Measurements from ENCODE around the gene HS6ST3. TPM values are rescaled to one million over a fixed set of nuclear protein-coding genes. Genes with fewer than 3 reads are reported as not detected.

HS6ST3 gene
- total RNA-seq, 2 donors from 2014 or later: not detected

DNA sequence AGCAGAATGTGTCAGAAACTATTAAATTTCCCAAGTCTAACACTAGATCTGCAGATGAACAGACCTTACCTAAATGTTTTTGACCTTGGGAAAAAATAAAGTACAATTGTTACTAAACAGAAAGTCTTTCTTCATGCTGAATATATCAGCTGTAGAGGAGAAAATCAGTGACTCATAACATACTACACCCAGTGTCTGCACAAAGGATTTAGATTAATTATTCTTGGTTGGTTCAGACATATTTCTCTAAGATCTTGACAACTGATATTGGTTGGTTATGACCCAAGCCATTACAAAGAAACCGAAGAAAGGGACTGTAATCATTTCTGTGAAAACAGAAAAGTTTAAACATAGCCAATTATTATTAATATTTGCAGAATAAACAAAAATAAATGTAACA, 225.1 kb downstream of the HS6ST3 start:
- no peak overlapping the region for H3K27ac Mint-ChIP-seq
- H3K9me3 Mint-ChIP-seq: peaks cover 4 to 10% of the 10 kb centered on the region in 2 donors
- DNase-seq (ENCODE audit: low spot score in 2 of 2): no peak
- H3K36me3 Mint-ChIP-seq: no peaks in the 10 kb centered on the region
- no peak for ATAC-seq

DNA sequence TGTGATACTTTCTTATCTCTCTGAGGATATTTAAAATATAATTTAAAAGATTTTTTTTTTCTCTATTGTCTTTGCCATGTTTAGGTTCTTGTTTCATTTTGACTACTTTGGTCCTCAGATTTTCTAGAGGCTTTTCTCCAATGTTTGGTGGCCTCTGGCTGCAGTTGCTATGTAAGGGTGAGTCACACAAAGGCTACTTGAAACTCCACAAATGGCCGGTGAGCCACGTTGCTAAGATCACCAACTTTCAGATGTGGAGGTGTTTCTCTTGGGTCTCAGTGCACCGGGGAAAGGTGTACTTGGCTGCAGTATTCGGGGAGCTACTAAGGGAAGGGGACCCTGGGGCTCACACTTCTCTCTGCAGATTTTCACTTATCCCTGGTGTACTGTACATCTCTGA, 248.1 kb downstream of the HS6ST3 start:
- Mint-ChIP-seq H3K36me3 (no peaks in the 10 kb centered on the region), H3K27ac (no peak overlapping the region), H3K9me3 (peaks cover 11 to 25% of the 10 kb centered on the region in 2 donors)
- ATAC-seq (no peak), DNase-seq (ENCODE audit: low spot score in 2 of 2) (no peak)

DNA sequence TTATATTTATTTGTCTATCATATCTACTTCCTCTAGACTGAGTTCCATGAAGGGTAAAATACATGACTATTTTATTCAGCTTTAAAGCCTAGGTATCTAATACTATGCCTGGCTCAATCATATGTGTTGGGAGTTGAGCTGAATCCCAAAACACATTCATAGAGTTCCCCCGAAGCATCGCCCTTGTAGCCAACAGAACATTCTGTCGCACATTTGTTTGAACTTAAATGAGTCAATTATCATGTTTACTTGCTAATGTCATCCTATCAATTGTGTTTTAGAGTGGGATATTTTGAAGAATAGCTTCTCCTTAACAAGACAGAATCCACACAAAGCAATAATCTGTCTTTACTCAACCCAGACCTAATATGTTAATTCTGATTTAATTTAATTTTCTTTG, 252.4 kb downstream of the HS6ST3 start:
- H3K27ac Mint-ChIP-seq: no peak overlapping the region
- H3K36me3 Mint-ChIP-seq: no peaks in the 10 kb centered on the region
- ATAC-seq (no peak), DNase-seq (ENCODE audit: low spot score in 2 of 2) (no peak)
- peaks cover 6 to 9% of the 10 kb centered on the region in 2 donors for H3K9me3 Mint-ChIP-seq

DNA sequence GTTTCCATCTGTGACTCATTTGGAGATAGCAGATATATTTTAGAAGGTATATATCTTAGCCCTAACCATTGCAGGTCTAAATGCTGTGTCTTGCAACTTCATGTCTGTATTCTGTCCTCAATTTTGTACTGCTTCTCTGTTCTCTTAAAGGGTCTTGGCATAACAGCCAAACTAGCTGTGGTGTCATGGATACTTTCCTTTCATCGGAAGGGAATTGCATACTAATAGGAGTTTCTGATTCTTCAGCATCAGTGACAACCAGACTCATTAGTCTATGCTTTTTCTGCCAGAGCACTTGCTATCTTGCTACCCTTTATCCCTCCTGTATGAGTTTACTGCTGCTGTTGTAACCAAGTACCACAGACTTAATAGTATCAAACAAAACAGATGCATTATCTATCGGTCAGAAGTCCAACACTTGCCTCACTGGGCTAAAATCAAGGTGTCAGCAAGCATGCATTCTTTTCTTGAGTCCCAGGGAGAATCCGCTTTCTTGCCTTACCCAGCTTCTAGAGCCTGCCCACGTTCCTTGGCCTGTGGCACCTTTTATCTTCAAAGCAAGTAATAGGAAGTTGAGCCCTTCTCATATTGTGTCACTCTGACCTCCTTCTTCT, 253.1 kb downstream of the HS6ST3 start:
- Mint-ChIP-seq H3K27ac (no peak overlapping the region), H3K9me3 (peaks cover 6 to 8% of the 10 kb centered on the region in 2 donors), H3K36me3 (no peaks in the 10 kb centered on the region)
- DNase-seq (ENCODE audit: low spot score in 2 of 2) (no peak), ATAC-seq (no peak)

DNA sequence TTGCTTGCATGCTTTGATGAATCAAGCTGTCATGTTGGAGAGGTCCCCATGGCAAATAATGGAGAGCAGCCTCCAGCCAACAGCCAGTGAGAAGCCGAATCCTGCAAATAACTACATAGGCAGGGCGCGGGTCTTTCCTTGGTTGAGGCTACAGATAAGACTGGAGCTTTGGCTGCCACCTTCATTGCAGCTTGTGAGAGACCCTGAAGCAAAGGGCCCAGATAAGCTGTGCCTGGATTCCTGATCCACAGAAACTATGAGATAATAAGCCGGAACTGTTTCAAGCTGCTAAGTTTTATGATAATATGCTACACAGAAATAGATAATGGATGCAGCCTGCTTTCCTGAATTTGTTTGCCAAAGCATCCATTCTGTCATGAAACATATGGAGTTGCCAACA, 257.0 kb downstream of the HS6ST3 start:
- Mint-ChIP-seq H3K36me3 (no peaks in the 10 kb centered on the region), H3K27ac (no peak overlapping the region), H3K9me3 (peaks cover 0 to 6% of the 10 kb centered on the region in 2 donors)
- ATAC-seq: no peak
- DNase-seq (ENCODE audit: low spot score in 2 of 2): no peak

DNA sequence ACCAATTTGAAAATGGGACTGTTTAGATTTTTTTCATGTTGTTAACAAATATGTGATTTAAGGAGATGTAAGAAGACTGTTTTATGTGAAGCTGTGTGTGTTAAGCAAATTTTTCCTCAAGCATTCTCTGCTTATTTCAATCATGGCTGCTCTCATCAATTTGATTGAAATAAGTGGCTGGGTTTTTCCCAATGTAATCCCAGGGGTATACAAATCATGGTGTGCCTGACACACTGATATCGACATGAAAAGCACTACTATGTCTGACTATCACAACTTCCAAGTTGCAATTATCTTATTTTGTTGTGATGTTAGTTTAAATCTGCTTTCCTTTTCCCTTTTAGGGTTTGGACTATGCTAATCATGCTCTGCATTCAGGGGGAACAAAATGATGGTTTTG, 283.7 kb downstream of the HS6ST3 start:
- no peak overlapping the region for H3K27ac Mint-ChIP-seq
- ATAC-seq (no peak), DNase-seq (ENCODE audit: low spot score in 2 of 2) (no peak)
- H3K9me3 Mint-ChIP-seq: peaks cover 6 to 9% of the 10 kb centered on the region in 2 donors
- H3K36me3 Mint-ChIP-seq: no peaks in the 10 kb centered on the region

DNA sequence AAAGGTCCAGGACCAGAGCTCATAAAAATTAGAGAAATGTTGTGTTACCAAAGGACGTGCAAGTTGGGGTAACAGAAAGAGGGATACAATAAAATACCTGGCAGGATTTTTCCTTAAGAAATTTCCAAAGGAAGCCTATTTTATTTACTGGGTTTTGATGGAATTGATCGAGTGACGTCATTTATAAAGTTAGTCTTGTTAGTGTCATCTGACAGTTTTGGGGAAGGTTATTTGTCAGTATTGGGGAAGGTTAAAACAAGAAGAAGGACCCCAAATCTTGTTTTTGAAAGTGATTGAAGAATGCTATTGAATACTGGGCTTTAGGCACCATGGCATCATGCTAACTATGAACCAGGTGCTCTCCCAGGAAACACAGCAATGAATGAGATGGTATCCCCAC, 287.9 kb downstream of the HS6ST3 start:
- Mint-ChIP-seq H3K36me3 (no peaks in the 10 kb centered on the region), H3K27ac (no peak overlapping the region), H3K9me3 (peaks cover 7 to 15% of the 10 kb centered on the region in 2 donors)
- DNase-seq (ENCODE audit: low spot score in 2 of 2) (no peak), ATAC-seq (no peak)

DNA sequence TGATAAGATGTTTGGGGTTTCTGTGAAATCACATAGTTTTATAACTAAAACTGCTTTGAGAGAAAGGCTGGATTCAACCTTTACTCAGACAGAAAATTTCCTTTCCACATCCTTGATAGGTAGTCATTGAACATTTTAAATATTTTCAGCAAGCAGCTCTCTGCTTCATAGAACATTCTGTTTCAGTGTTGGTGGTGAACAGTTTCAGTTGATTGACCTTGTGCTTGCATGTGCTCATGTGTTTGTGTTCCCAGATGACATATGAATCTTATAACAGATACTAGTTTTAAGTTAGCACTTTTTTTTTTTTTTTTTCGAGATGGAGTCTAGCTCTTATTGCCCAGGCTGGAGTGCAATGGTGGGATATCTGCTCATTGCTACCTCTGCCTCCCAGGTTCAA, 290.1 kb downstream of the HS6ST3 start:
- no peak for DNase-seq (ENCODE audit: low spot score in 2 of 2)
- ATAC-seq: no peak
- peaks cover 8 to 19% of the 10 kb centered on the region in 2 donors for H3K9me3 Mint-ChIP-seq

DNA sequence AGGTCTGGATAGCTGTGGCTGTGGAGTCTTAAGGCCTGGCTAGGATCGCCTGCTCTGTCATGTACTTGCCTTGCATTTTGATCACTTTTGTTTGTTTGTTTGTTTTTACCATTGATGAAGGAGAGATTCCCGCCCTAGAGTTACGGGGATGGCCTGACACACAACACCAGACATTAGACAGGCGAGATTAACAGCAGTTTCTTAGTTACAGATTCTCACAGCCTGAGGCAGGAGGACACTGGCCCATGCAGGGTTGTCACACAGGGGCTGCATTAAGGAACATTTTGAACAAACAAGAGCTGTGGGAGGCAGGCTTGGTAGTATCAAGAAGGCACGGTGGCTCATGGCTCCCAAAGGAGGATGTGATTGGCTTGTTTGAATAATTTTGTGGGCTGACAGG, 291.8 kb downstream of the HS6ST3 start:
- Mint-ChIP-seq H3K36me3 (no peaks in the 10 kb centered on the region), H3K27ac (no peak overlapping the region), H3K9me3 (peaks cover 4 to 16% of the 10 kb centered on the region in 2 donors)
- no peak for DNase-seq (ENCODE audit: low spot score in 2 of 2)
- ATAC-seq: no peak

More for the DNA sequence above, 290.1 kb downstream of the HS6ST3 start:
- Mint-ChIP-seq H3K27ac (no peak overlapping the region), H3K36me3 (no peaks in the 10 kb centered on the region)

DNA sequence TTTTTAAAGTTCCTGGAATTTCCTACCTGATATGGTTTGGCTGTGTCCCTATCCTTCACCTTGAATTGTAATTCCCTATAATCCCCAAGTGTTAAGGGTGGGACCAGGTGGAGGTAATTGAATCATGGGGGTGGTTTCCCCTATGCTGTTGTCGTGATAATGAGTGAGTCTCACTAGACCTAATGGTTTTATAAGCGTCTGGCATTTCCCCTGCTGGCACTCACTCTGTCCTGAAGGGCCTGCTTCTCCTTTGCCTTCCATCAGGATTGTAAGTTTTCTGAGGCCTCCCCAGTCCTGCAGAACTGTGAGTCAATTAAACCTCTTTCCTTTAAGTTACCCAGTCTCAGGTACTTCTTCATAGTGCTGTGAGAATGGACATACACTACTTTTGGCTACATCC, 298.7 kb downstream of the HS6ST3 start:
- H3K27ac Mint-ChIP-seq: no peak overlapping the region
- H3K36me3 Mint-ChIP-seq: no peaks in the 10 kb centered on the region
- DNase-seq (ENCODE audit: low spot score in 2 of 2) (no peak), ATAC-seq (no peak)
- H3K9me3 Mint-ChIP-seq: peaks cover 13 to 27% of the 10 kb centered on the region in 2 donors

DNA sequence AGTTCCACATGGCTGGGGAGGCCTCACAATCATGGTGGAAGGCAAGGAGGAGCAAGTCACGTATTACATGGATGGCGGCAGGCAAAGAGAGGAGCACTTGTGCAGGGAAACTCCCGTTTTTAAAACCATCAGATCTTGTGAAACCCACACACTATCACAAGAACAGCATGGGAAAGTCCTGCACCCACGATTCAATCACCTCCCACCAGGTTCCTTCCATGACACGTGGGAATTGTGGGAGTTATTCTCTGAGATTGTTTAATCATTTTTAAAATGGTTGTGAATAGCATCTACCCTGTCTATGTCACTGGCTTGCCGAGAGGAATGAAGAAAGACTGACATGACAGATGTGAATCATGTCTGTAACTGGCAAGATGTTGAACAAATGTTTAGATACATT, 301.7 kb downstream of the HS6ST3 start:
- Mint-ChIP-seq H3K27ac (no peak overlapping the region), H3K36me3 (no peaks in the 10 kb centered on the region), H3K9me3 (peaks cover 11 to 33% of the 10 kb centered on the region in 2 donors)
- ATAC-seq (no peak), DNase-seq (ENCODE audit: low spot score in 2 of 2) (no peak)

DNA sequence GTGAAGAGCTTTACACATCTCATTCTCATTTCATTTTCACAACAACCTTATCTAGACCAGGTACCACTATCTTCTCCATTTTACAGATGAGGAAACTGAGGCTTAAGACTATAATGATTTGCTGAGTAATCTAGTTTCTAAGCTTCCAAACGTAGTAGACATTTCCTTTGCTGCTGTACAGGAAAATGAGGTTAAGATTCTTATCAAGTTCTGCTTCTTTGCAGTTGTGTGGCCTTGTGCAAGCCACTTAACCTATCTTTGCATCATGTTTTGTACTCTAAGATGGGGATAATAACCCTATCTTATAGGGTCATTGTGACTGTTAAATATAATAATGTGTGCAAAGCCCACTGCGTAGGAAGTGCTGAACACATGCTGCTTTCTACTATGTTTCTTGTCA, 307.9 kb downstream of the HS6ST3 start:
- DNase-seq (ENCODE audit: low spot score in 2 of 2) (no peak), ATAC-seq (no peak)
- peaks cover 5 to 9% of the 10 kb centered on the region in 2 donors for H3K9me3 Mint-ChIP-seq
- no peak overlapping the region for H3K27ac Mint-ChIP-seq
- H3K36me3 Mint-ChIP-seq: no peaks in the 10 kb centered on the region

DNA sequence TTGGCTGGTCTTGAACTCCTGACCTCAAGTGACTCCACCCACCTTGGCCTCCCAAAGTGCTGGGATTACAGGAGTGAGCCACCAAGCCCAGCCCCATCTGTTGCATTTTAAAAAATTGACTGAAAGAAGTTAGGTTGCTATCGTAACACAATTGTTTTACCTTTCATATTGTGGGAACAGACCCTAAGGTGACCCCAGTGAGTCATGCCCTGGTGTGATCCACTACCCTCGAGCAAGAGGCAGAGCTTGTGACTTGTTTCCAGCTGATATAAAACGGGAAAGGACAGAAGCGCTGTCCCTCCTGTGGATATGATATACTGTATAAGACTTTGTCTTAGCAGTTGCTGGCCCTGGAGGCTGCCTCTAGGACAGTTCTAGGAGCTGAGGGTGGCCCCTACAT, 308.6 kb downstream of the HS6ST3 start:
- Mint-ChIP-seq H3K9me3 (peaks cover 5 to 8% of the 10 kb centered on the region in 2 donors), H3K27ac (no peak overlapping the region), H3K36me3 (no peaks in the 10 kb centered on the region)
- ATAC-seq (no peak), DNase-seq (ENCODE audit: low spot score in 2 of 2) (no peak)

DNA sequence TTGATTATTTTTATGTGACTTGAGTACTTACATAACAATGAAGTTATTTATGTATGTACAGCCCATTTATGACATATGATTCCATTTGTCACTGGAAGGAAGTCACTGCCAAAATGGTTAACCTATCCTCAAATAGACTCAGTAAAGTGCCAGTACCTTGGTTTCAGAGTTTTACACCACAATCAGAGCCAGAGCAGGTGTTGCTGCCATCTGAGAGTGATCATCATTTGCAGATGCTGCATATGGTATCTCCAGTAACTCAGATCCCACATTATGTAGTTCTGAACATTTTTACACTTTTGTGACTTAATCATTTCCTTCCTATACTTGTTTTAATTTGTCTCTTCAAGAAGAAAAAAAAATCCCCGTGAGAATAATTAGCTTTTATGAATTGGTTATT, 313.3 kb downstream of the HS6ST3 start:
- ATAC-seq (no peak), DNase-seq (ENCODE audit: low spot score in 2 of 2) (no peak)
- Mint-ChIP-seq H3K9me3 (peaks cover 2 to 15% of the 10 kb centered on the region in 2 donors), H3K36me3 (peaks cover 0 to 2% of the 10 kb centered on the region in 2 donors), H3K27ac (no peak overlapping the region)

DNA sequence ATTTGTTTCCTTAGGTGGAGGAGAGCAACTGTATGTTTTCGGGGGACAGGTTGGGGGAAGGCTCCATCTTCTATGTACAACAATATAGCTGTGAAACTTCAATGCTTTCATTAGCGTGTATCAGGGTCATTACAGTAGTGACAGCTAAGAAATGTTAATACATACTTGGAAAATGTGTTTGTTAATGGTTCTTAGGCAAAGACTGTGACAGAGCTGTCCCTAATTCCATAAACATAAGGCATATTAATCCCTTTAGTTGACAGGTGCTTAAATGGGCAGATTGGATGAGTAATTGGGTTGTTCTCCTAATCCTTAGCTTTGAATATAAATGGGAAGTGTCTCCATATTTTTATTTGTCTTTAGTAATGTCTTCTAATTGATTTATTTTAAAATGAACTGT, 313.7 kb downstream of the HS6ST3 start:
- DNase-seq (ENCODE audit: low spot score in 2 of 2) (no peak), ATAC-seq (no peak)
- Mint-ChIP-seq H3K27ac (no peak overlapping the region), H3K9me3 (peaks cover 3 to 18% of the 10 kb centered on the region in 2 donors), H3K36me3 (peaks cover 0 to 6% of the 10 kb centered on the region in 2 donors)

DNA sequence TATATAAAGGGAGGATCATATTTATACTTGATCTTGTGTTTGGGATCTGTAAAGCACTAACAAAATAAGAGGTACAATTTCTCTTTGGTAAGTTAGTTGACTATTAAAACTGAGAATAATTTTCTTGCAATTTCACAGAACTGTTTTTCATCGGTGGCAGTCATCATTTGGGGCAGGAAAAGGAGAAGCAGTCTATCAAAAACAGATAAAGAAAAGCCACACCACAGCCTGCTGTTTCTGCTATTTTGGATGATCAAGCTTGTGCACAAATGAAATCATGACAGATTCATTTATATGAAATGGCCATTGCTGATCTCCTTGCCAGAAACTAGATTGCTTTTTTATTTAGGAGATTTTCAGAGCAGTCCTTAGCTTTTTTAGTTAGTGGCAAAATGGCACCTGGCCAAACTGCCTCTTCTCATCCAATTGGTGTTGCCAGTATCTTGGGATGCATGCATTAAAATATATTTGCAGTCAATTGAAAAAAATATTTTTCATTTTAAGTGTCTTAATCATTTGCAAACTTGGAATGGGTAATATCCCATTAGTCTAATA, 326.0 kb downstream of the HS6ST3 start:
- no peak overlapping the region for H3K27ac Mint-ChIP-seq
- DNase-seq (ENCODE audit: low spot score in 2 of 2) (no peak), ATAC-seq (no peak)
- H3K36me3 Mint-ChIP-seq: no peaks in the 10 kb centered on the region
- peaks cover 13 to 14% of the 10 kb centered on the region in 2 donors for H3K9me3 Mint-ChIP-seq

DNA sequence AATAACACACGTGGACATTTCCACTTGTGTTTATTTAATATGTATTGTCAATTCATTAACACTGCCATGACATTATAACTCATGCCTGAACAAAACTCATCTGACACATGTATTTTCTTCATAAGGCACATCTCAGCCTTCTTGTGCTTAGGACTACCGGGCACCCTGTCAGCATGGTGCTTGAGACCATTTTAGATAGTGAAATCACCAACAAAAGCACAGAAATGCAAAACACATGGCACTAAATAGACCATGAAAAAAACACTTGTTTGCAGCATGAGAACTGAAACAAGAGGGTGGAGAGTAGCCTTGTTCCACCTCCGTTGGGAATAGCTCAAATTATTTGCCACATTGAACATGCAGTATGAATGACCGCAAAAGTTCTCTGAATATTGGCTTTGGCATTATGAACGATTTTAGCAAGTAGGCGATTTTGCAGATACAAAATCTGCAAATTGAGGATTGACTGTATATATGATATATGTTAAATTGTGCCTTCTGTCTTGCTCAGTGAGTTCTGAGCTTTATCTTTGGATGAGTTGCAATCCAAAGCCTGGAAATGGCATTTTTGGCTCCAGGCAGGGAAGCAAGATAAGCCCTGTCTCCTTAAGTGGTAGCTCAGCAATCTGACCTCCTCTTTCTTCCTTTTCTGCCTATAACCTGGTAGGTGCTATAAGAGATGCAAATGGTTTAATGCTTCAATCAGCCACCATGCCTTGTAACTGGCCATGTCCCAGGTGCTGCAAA, 328.2 kb downstream of the HS6ST3 start:
- Mint-ChIP-seq H3K27ac (no peak overlapping the region), H3K36me3 (no peaks in the 10 kb centered on the region), H3K9me3 (peaks cover 0 to 9% of the 10 kb centered on the region in 2 donors)
- DNase-seq (ENCODE audit: low spot score in 2 of 2) (no peak), ATAC-seq (no peak)

DNA sequence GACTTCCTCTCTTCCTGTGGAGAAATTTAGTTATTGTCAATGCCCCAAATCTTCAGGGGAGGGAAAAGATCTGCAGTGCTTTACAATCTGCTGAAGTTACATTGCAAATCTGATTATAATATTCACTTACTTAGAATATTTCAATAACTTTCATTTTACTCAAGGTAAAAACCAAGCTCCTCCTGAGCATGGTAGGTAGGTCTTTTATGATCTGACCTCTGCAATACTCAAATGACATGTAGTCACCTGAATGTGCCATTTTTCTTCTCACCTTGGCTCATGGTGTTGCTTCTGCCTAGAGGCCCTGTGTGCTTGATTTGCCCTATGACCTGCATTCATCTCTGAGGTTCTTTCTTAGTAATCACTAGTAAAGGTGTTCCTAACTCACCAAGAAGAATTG, 331.4 kb downstream of the HS6ST3 start:
- Mint-ChIP-seq H3K36me3 (no peaks in the 10 kb centered on the region), H3K9me3 (peaks cover 0 to 9% of the 10 kb centered on the region in 2 donors), H3K27ac (no peak overlapping the region)
- no peak for ATAC-seq
- DNase-seq (ENCODE audit: low spot score in 2 of 2): no peak
